NCI-H128 (cell line): ENCODE results near the gene RPS25.
A peak's percentile ranks its signal among the peaks of the same experiment; 100 is the strongest.
"Not testable (repeated sequence)": the region's sequence is repeated elsewhere in the genome, so short reads cannot be mapped to it uniquely, and the experiment has no call there.

Source experiments
- DNase-seq: peaks from one replicate; lab custom pipeline; 2025; ENCODE audit not compliant: unreplicated experiment; lab: John Stamatoyannopoulos, UW

Gene RPS25

GRCh38 chr11:119016216-119017009, 1.7 kb downstream of the RPS25 start:
- DNase-seq = no peak

- no peak for DNase-seq
Measured at GRCh38 chr11:119015054-119015611, 3.0 kb downstream of the RPS25 start.

GRCh38 chr11:119014209-119014924, 3.8 kb downstream of the RPS25 start:
- no peak for DNase-seq

- no peak for DNase-seq
Measured at GRCh38 chr11:119012629-119013170, 5.4 kb downstream of the RPS25 start.

GRCh38 chr11:119011476-119012053, 6.6 kb downstream of the RPS25 start:
- no peak for DNase-seq

GRCh38 chr11:119006656-119007055, 11.5 kb downstream of the RPS25 start:
- no peak for DNase-seq

- no peak for DNase-seq
Measured at GRCh38 chr11:119000906-119001305, 17.2 kb downstream of the RPS25 start.

- no peak for DNase-seq
Measured at GRCh38 chr11:118998822-118999221, 19.3 kb downstream of the RPS25 start.

GRCh38 chr11:118998388-118998717, 19.8 kb downstream of the RPS25 start:
- DNase-seq = no peak

- peak; percentile 77 for DNase-seq
Measured at GRCh38 chr11:118997627-118998387, 20.3 kb downstream of the RPS25 start, which contains the start of gene CENATAC. CENATAC (plus strand) TSS chr11:118998138; CDS start chr11:118998198, 60 bp downstream.

- DNase-seq = no peak
Measured at GRCh38 chr11:118996926-118997626, 21.1 kb downstream of the RPS25 start.

- not testable (repeated sequence) for DNase-seq
Measured at GRCh38 chr11:118991486-118992038, 26.6 kb downstream of the RPS25 start.

GRCh38 chr11:118988280-118988679, 29.9 kb downstream of the RPS25 start:
- DNase-seq = no peak

- no peak for DNase-seq
Measured at GRCh38 chr11:118984825-118985224, 33.3 kb downstream of the RPS25 start.

GRCh38 chr11:118984337-118984736, 33.8 kb downstream of the RPS25 start:
- DNase-seq = not testable (repeated sequence)

GRCh38 chr11:118980191-118980881, 37.8 kb downstream of the RPS25 start:
- DNase-seq = no peak

- DNase-seq = no peak
Measured at GRCh38 chr11:118979434-118979833, 38.7 kb downstream of the RPS25 start.

- DNase-seq = no peak
Measured at GRCh38 chr11:118975771-118976709, 42.1 kb downstream of the RPS25 start.
